ENCODE measurements around the gene GOSR2.

DNA sequence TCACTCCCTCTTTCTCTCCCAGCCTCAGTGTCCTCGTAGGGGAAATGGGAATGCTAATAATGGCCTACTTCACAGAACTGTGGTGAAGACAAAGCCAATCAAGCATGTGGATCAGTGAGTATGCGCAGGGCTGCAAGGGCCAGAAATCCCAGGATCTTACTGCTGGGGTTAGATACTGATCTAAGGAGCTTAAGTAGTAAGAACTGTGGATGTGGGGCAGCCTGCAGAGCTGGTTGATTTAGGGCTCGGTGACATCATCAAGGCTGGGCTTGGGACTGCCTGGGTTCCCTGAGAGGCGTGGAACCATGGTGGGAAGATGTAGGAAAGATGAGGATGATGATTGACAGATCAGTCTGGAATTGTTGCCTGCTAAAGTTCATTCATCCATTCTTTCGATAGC is 25.6 kb downstream of the GOSR2 start:
- TF ChIP-seq, protein P1, sequence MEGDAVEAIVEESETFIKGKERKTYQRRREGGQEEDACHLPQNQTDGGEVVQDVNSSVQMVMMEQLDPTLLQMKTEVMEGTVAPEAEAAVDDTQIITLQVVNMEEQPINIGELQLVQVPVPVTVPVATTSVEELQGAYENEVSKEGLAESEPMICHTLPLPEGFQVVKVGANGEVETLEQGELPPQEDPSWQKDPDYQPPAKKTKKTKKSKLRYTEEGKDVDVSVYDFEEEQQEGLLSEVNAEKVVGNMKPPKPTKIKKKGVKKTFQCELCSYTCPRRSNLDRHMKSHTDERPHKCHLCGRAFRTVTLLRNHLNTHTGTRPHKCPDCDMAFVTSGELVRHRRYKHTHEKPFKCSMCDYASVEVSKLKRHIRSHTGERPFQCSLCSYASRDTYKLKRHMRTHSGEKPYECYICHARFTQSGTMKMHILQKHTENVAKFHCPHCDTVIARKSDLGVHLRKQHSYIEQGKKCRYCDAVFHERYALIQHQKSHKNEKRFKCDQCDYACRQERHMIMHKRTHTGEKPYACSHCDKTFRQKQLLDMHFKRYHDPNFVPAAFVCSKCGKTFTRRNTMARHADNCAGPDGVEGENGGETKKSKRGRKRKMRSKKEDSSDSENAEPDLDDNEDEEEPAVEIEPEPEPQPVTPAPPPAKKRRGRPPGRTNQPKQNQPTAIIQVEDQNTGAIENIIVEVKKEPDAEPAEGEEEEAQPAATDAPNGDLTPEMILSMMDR (IDR thresholded peaks at IDR 0.05): no peak
- no peak for TF ChIP-seq POLR2A (IDR thresholded peaks at IDR 0.05)

All from tibial nerve (tissue), 3 donors.